Lower leg skin (tissue), 3 donors: ENCODE measurements around the gene MYMX.

Source experiments
- CTCF ChIP-seq, 3 donors: fragments of 450-650 bp; IDR thresholded peaks; one replicate each; pipeline ENCODE4 v1.5.1; 2016; ENCODE audit warnings: antibody characterized with exemption in 3 of 3, mild to moderate bottlenecking in 3 of 3, moderate library complexity in 2 of 3
- POLR2A ChIP-seq, 2 donors: fragments of 450-650 bp; IDR thresholded peaks; one replicate each; pipeline ENCODE4 v1.6.1; 2016 to 2017; ENCODE audit warnings: antibody characterized with exemption in 2 of 2, mild to moderate bottlenecking in 1 of 2, moderate library complexity in 1 of 2

- no peak for TF ChIP-seq CTCF (IDR thresholded peaks at IDR 0.05)
- TF ChIP-seq POLR2A (IDR thresholded peaks at IDR 0.05), result no peak
These were observed 12.1 kb downstream of the MYMX start for GRCh38 chr6:44228836-44229235.
